ENCODE results near the gene PBOV1.

Gene PBOV1

GRCh38 chr6:138227316-138227781 lies 9.1 kb upstream of the PBOV1 start:
- no peak overlapping the region for H3K4me3 ChIP-seq (ENCODE audit: low read depth in 1 of 2, low read length in 1 of 2)
- TF ChIP-seq, protein P1, sequence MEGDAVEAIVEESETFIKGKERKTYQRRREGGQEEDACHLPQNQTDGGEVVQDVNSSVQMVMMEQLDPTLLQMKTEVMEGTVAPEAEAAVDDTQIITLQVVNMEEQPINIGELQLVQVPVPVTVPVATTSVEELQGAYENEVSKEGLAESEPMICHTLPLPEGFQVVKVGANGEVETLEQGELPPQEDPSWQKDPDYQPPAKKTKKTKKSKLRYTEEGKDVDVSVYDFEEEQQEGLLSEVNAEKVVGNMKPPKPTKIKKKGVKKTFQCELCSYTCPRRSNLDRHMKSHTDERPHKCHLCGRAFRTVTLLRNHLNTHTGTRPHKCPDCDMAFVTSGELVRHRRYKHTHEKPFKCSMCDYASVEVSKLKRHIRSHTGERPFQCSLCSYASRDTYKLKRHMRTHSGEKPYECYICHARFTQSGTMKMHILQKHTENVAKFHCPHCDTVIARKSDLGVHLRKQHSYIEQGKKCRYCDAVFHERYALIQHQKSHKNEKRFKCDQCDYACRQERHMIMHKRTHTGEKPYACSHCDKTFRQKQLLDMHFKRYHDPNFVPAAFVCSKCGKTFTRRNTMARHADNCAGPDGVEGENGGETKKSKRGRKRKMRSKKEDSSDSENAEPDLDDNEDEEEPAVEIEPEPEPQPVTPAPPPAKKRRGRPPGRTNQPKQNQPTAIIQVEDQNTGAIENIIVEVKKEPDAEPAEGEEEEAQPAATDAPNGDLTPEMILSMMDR (IDR thresholded peaks at IDR 0.05) = no peak

DNA sequence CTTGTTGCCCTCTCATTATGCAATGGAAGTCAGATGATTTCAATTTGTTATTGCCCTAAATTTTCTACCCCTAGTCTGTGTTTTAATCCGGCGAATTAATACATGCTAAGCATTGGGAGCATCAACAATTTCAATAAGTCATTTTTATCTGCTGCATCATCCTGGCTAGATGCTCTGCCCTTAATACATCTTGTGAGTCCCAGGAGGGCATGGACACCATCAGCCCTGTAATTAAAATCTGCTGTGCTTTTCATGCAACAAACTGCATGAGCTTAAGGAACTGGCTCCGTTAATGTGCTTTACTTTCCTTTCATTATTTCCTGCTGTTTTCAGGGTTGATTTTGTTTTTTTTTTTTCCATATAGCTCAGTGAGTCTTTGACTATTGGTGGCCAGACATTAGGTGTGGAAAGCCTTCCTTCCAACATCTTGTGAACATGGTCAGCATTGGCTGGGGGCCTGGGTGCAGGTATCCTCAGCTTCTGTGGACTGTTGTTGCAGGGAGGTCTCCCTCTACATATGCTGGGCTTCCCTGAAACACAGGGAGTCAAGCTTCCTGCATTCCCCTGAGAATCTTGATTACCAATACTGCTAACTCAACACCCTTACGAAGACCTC lies 8.5 kb upstream of the PBOV1 start:
- TF ChIP-seq, protein P1 (IDR thresholded peaks at IDR 0.05) = no peak
- Histone ChIP-seq H3K9me3 (no peaks in the 10 kb centered on the region), H3K4me1 (ENCODE audit: control insufficient read depth in 1 of 2, insufficient read depth in 1 of 2, low read depth in 1 of 2, low read length in 1 of 2) (peaks cover 0 to 5% of the 10 kb centered on the region in 2 experiments), H3K36me3 (no peaks in the 10 kb centered on the region), H3K27ac (no peak overlapping the region), H3K27me3 (no peaks in the 10 kb centered on the region), H3K4me3 (ENCODE audit: low read depth in 1 of 2, low read length in 1 of 2) (no peak overlapping the region)

More at GRCh38 chr6:138227316-138227781, 9.1 kb upstream of the PBOV1 start:
- Histone ChIP-seq H3K27ac (no peak overlapping the region), H3K36me3 (no peaks in the 10 kb centered on the region), H3K9me3 (no peaks in the 10 kb centered on the region), H3K4me1 (ENCODE audit: control insufficient read depth in 1 of 2, insufficient read depth in 1 of 2, low read depth in 1 of 2, low read length in 1 of 2) (peaks cover 0 to 5% of the 10 kb centered on the region in 2 experiments), H3K27me3 (no peaks in the 10 kb centered on the region)

DNA sequence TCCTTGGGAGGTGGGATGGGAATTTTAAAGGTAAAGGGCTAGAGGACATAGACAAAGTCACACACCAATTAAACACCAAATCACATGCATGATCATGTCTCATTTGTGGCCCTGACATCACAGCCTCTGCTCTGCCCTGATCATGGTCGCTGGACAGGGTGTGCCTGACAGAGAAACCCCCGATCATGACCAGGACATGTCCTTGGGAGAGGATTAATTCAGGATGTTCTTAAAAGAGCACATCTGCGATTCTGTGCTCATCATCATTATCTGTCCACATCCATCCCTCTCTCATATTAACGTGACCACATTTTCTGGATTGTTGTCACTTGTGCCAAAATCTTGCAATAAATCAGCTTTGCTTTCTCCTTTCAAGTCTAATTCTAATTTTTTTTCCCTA lies 7.7 kb upstream of the PBOV1 start:
- Histone ChIP-seq H3K36me3 (no peaks in the 10 kb centered on the region), H3K4me1 (ENCODE audit: control insufficient read depth in 1 of 2, insufficient read depth in 1 of 2, low read depth in 1 of 2, low read length in 1 of 2) (peaks cover 0 to 5% of the 10 kb centered on the region in 2 experiments), H3K9me3 (no peaks in the 10 kb centered on the region), H3K27ac (no peak overlapping the region), H3K4me3 (ENCODE audit: low read depth in 1 of 2, low read length in 1 of 2) (no peak overlapping the region), H3K27me3 (no peaks in the 10 kb centered on the region)
- TF ChIP-seq, protein P1 (IDR thresholded peaks at IDR 0.05) = no peak

DNA sequence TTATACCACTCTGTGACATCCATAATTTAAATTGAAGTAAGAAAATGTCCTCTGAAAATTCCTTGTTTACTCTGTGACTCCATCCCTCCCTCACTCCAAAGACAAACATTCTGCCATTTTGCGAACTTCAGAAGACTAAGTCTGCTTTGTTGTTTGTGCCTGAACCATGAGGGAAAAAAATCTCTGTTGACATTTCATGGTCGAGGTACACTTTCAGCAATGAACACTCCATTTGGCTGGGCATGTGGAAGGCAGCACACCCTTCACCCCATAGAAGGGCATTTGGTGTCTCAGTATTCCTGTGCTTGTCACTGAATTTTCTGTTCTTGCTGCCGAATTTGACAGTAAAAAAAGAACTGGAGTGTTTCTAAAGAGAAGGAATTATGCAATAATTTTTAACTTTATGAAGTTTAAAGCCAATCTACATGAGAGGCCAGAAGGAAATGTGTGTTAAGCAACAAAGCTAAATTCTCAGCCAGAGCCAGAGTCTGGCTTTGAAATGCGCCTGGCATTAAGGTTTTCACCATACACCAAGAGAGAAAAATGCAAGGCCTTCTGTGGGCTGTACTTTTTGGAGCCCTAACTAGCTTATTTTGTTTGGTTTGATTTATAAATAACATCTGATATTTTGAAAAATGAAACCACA lies 4.7 kb upstream of the PBOV1 start:
- peaks cover 0 to 5% of the 10 kb centered on the region in 2 experiments for H3K4me1 ChIP-seq (ENCODE audit: control insufficient read depth in 1 of 2, insufficient read depth in 1 of 2, low read depth in 1 of 2, low read length in 1 of 2)
- H3K27ac ChIP-seq = no peak overlapping the region
- H3K4me3 ChIP-seq (ENCODE audit: low read depth in 1 of 2, low read length in 1 of 2) = no peak overlapping the region
- H3K36me3 ChIP-seq = no peaks in the 10 kb centered on the region
- H3K27me3 ChIP-seq = no peaks in the 10 kb centered on the region
- TF ChIP-seq, protein P1 (IDR thresholded peaks at IDR 0.05) = no peak
- H3K9me3 ChIP-seq = no peaks in the 10 kb centered on the region

- H3K36me3 ChIP-seq = no peaks in the 10 kb centered on the region
- H3K27me3 ChIP-seq = peaks cover 3% of the 10 kb centered on the region
- peaks cover 0 to 5% of the 10 kb centered on the region in 2 experiments for H3K4me1 ChIP-seq (ENCODE audit: control insufficient read depth in 1 of 2, insufficient read depth in 1 of 2, low read depth in 1 of 2, low read length in 1 of 2)
- no peak overlapping the region for H3K27ac ChIP-seq
- H3K4me3 ChIP-seq (ENCODE audit: low read depth in 1 of 2, low read length in 1 of 2) = no peak overlapping the region
- TF ChIP-seq, protein P1 (IDR thresholded peaks at IDR 0.05) = no peak
- no peaks in the 10 kb centered on the region for H3K9me3 ChIP-seq
These were observed 1.6 kb upstream of the PBOV1 start for GRCh38 chr6:138219901-138220300.

Measured in neutrophil (primary cell).